Testis (tissue), 2 donors: ENCODE measurements around the gene CAMK2D.

Experiments used
- CTCF ChIP-seq, 3 experiments: fragments of 450-650 bp in 2 of 3; fragments of 200-600 bp in 1 of 3; sonication (generic) in 1 of 3; IDR thresholded peaks; one replicate each; pipeline ENCODE4 v1.5.1; 2016 to 2019; ENCODE audit warnings: antibody characterized with exemption in 3 of 3, mild to moderate bottlenecking in 2 of 3, moderate library complexity in 1 of 3
- POLR2A ChIP-seq: fragments of 450-650 bp; IDR thresholded peaks from one replicate; pipeline ENCODE4 v1.6.1; 2017; ENCODE audit warnings: antibody characterized with exemption, mild to moderate bottlenecking, moderate library complexity

- TF ChIP-seq CTCF (IDR thresholded peaks at IDR 0.05) (no peak), POLR2A (no peak)
Measured at GRCh38 chr4:113783289-113783688, 21.8 kb upstream of the CAMK2D start.
